Measurements from ENCODE around the gene SLAMF1.

Gene SLAMF1

GRCh38 chr1:160672789-160673695, 26.2 kb upstream of the SLAMF1 start:
- Histone ChIP-seq H3K4me3 (no peak overlapping the region), H3K9me3 (no peaks in the 10 kb centered on the region), H3K36me3 (replicated peaks) (no peaks in the 10 kb centered on the region), H3K27me3 (ENCODE audit: low read depth) (no peaks in the 10 kb centered on the region; the same call in 1 of the 2 replicates), H3K4me1 (peaks cover 6% of the 10 kb centered on the region)
- no peak for DNase-seq (ENCODE audit: low spot score in 2 of 2)
- in situ Hi-C loops (cut with MboI; ENCODE audit: low sequenced_read_pairs): no loop called here

GRCh38 chr1:160671603-160672517, 25.0 kb upstream of the SLAMF1 start:
- no peaks in the 10 kb centered on the region; the same call in 1 of the 2 replicates for H3K27me3 ChIP-seq (ENCODE audit: low read depth)
- H3K4me1 ChIP-seq: peaks cover 6% of the 10 kb centered on the region
- in situ Hi-C loops (cut with MboI; ENCODE audit: low sequenced_read_pairs): no loop called here
- no peaks in the 10 kb centered on the region for H3K36me3 ChIP-seq (replicated peaks)
- no peaks in the 10 kb centered on the region for H3K9me3 ChIP-seq
- H3K4me3 ChIP-seq: no peak overlapping the region
- DNase-seq (ENCODE audit: low spot score in 2 of 2): no peak

DNA sequence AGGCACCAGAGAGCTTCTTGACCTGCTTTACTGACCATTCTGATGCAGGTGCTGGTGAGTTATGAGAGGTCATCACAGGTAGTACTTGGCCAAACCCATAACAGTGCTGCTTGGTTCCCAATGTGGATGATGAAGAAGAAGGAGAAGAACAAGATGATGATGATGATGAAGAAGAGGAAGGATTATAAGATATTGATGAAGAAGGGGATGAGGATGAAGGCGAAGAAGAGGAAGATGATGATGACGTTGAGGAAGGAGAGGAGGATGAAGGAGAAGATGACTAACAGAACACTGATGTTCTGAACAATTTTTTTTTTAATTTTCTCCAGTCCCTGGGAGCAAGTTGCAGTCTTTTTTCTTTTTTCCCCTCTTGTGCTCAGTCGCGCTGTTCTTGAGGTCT, 23.9 kb upstream of the SLAMF1 start:
- Histone ChIP-seq H3K36me3 (replicated peaks) (no peaks in the 10 kb centered on the region), H3K27me3 (ENCODE audit: low read depth) (no peaks in the 10 kb centered on the region; the same call in 1 of the 2 replicates), H3K4me1 (peaks cover 6% of the 10 kb centered on the region), H3K4me3 (no peak overlapping the region), H3K9me3 (no peaks in the 10 kb centered on the region)
- in situ Hi-C loops (cut with MboI; ENCODE audit: low sequenced_read_pairs): no loop called here
- DNase-seq (ENCODE audit: low spot score in 2 of 2): no peak

DNA sequence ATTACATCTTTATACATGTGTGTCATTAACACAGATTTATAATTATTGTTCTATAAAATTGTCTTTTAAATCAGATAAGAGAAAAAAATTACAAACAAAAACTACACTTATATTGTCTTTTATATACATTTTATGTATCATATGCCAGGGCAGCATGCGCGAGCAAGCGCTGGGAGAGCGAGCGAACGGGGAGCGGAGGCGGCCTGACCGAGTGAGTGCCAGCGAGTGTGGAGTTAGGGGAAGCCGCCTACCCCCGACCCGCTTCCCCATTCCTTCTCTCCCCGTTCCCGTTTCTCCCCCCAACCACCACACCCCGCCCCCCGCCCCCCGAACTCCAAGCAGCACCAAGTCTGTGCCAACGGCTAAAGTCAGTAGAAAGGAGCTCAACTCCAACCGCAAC, 23.0 kb upstream of the SLAMF1 start:
- no peaks in the 10 kb centered on the region for H3K36me3 ChIP-seq (replicated peaks)
- H3K9me3 ChIP-seq: no peaks in the 10 kb centered on the region
- no peak for DNase-seq (ENCODE audit: low spot score in 2 of 2)
- no peaks in the 10 kb centered on the region; the same call in 1 of the 2 replicates for H3K27me3 ChIP-seq (ENCODE audit: low read depth)
- in situ Hi-C loops (cut with MboI; ENCODE audit: low sequenced_read_pairs): no loop called here
- peaks cover 6% of the 10 kb centered on the region for H3K4me1 ChIP-seq
- H3K4me3 ChIP-seq: no peak overlapping the region

DNA sequence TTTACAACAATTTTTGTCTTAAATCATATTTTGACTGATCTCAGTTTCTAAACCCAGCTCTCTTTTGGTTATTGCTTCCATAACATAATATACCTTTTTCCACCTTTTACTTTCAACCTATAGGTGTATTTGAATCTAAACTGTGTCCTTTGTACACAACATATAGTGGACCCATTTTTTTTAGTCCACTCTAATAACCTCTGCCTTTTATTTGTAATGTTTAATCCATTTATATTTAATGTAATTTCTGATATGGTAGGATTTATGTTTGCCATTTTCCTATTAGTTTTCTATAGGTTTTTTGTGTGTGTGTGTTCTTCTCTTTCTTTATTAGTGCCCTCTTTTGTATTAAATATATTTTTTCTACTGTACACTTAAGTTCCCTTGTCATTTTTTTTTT, 22.4 kb upstream of the SLAMF1 start:
- no peak for DNase-seq (ENCODE audit: low spot score in 2 of 2)
- H3K4me1 ChIP-seq: peaks cover 6% of the 10 kb centered on the region
- H3K27me3 ChIP-seq (ENCODE audit: low read depth): no peaks in the 10 kb centered on the region; the same call in 1 of the 2 replicates
- in situ Hi-C loops (cut with MboI; ENCODE audit: low sequenced_read_pairs): no loop called here
- H3K9me3 ChIP-seq: no peaks in the 10 kb centered on the region
- H3K4me3 ChIP-seq: no peak overlapping the region
- H3K36me3 ChIP-seq (replicated peaks): no peaks in the 10 kb centered on the region

DNA sequence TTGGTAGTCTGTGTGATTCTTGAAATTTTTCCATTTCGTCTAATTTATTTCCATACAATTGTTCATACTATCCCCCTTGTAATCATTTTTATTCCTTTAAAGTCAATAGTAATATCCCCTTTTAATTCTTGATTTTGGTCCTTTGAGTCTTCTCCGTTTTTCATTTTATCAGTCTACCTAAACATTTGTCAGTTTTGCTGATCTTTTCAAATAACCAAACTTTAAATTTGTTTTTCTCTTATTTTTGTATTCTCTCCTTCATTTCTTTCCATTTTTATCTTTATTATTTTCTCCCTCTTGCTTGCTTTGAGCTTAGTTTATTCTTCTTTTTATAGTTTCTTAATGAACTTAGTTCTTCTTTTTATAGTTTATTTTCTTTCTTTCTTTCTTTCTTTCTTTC, 21.1 kb upstream of the SLAMF1 start:
- in situ Hi-C loops (cut with MboI; ENCODE audit: low sequenced_read_pairs): no loop called here
- peaks cover 6% of the 10 kb centered on the region for H3K4me1 ChIP-seq
- no peaks in the 10 kb centered on the region; the same call in 1 of the 2 replicates for H3K27me3 ChIP-seq (ENCODE audit: low read depth)

DNA sequence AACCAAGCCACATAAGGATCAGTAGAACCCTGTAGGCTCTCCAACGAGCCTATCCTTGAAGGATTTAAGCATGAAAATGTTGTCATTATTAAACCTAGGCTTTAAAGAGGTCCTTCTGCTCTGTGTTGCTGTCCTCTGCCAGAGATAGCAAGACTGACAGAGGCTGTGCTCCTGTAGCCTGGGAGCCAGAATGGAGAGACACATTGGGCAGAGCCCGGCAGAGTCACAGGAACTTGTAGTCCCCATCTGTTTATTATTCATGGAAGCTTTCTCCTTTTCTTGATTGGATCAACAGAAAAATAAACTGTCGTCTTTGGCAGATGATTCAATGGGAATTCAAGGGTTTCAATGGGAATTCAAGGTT, 19.2 kb upstream of the SLAMF1 start:
- H3K4me3 ChIP-seq: no peak overlapping the region
- peaks cover 4% of the 10 kb centered on the region; the same call in 1 of the 2 replicates for H3K27me3 ChIP-seq (ENCODE audit: low read depth)
- DNase-seq (ENCODE audit: low spot score in 2 of 2): no peak
- no peaks in the 10 kb centered on the region for H3K9me3 ChIP-seq
- H3K36me3 ChIP-seq (replicated peaks): no peaks in the 10 kb centered on the region
- in situ Hi-C loops (cut with MboI; ENCODE audit: low sequenced_read_pairs): no loop called here
- no peaks in the 10 kb centered on the region for H3K4me1 ChIP-seq

More for the DNA sequence above, 21.1 kb upstream of the SLAMF1 start:
- Histone ChIP-seq H3K36me3 (replicated peaks) (no peaks in the 10 kb centered on the region), H3K4me3 (no peak overlapping the region), H3K9me3 (no peaks in the 10 kb centered on the region)
- no peak for DNase-seq (ENCODE audit: low spot score in 2 of 2)

DNA sequence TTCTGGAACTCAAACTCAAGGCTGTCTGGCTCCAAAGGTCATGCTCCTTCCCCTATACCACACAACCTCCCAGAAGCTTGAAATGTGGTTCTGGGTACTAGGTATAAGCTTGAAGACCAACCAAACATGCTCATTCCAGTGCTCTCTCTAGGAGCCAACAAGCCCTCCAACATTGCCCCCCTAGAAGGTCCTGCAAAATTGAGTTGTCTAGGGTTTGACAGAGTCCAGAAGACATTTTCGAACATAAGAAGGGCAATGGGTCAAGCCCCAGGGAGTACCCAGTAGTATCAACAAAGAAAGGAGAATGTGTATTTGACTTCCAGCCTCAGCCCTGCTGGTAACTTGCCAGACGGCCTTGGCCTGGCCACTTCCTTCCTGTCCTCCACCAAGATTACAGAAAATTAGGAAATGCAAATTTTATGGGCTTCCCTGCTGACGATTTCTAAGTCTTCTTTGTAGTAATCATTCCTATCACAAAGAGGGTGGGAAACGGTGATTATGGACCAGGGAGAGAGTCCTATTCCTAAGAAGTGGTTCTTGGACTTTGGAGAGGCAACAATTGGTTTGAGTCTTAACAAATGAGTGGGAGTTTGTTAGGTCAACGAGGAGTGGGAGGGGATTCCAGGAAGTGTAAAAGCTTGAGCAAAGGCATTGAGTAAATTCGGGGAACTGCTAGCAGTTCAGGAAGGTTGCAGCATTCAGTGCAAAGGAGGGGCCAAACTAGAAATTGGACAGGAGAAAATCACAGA, 18.7 kb upstream of the SLAMF1 start:
- H3K4me3 ChIP-seq: no peak overlapping the region
- no peak for DNase-seq (ENCODE audit: low spot score in 2 of 2)
- H3K9me3 ChIP-seq: no peaks in the 10 kb centered on the region
- H3K27me3 ChIP-seq (ENCODE audit: low read depth): peaks cover 4% of the 10 kb centered on the region; the same call in 1 of the 2 replicates
- H3K36me3 ChIP-seq (replicated peaks): no peaks in the 10 kb centered on the region
- in situ Hi-C loops (cut with MboI; ENCODE audit: low sequenced_read_pairs): no loop called here
- H3K4me1 ChIP-seq: no peaks in the 10 kb centered on the region

DNA sequence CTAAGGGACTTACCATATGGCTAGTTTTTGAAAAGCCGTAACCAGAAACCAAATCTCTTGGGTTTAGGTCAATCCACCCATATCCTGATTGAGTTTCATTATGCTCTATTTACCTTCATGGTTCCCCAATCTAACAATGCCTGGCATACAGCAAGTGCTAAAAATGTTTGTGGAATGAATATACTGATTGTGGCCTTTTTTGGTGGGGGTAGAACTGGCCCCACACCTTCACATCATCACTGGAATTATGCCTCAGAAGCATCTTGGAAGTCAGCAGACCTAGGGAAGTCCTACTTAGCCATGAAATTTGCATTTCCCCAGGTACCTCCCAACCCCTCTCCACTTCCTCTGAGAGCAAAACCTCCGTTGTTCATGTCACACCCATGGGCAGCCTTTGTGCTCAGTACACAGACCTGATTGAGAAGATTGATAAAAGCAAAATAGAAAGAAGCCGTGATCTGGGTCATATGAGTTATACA, 17.8 kb upstream of the SLAMF1 start:
- in situ Hi-C loops (cut with MboI; ENCODE audit: low sequenced_read_pairs): no loop called here
- H3K4me3 ChIP-seq: no peak overlapping the region
- DNase-seq (ENCODE audit: low spot score in 2 of 2): no peak
- H3K4me1 ChIP-seq: no peaks in the 10 kb centered on the region
- no peaks in the 10 kb centered on the region for H3K36me3 ChIP-seq (replicated peaks)
- no peaks in the 10 kb centered on the region for H3K9me3 ChIP-seq
- peaks cover 4% of the 10 kb centered on the region; the same call in 1 of the 2 replicates for H3K27me3 ChIP-seq (ENCODE audit: low read depth)

DNA sequence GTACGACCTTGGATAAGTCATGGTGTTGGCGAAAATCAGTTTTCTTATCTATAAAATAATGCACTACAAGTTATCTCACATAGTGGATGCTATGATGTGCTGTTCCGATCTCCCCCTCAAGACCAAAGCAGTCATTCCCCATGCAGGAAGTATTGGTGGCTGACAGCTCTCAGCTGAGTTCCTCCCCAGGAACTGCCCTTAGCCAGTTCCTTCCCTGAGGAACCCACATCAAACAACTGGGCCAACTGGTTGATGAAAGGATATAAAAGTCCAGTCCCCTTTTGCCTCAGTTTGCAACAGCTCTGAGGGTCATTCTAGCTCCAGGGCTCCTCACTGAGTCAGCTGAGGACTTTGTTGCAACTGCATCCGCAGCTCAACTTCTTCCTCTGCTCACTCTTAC, 16.1 kb upstream of the SLAMF1 start:
- in situ Hi-C loops (cut with MboI; ENCODE audit: low sequenced_read_pairs): no loop called here
- Histone ChIP-seq H3K9me3 (no peaks in the 10 kb centered on the region), H3K36me3 (replicated peaks) (no peaks in the 10 kb centered on the region), H3K27me3 (ENCODE audit: low read depth) (peaks cover 4% of the 10 kb centered on the region; the same call in 1 of the 2 replicates), H3K4me1 (no peaks in the 10 kb centered on the region), H3K4me3 (no peak overlapping the region)
- DNase-seq (ENCODE audit: low spot score in 2 of 2): no peak

- peaks cover 4% of the 10 kb centered on the region; the same call in 1 of the 2 replicates for H3K27me3 ChIP-seq (ENCODE audit: low read depth)
- H3K4me1 ChIP-seq: no peaks in the 10 kb centered on the region
- no peaks in the 10 kb centered on the region for H3K36me3 ChIP-seq (replicated peaks)
- no peak overlapping the region for H3K4me3 ChIP-seq
- DNase-seq (ENCODE audit: low spot score in 2 of 2): no peak
- in situ Hi-C loops (cut with MboI; ENCODE audit: low sequenced_read_pairs): no loop called here
- H3K9me3 ChIP-seq: no peaks in the 10 kb centered on the region
Observed at GRCh38 chr1:160659566-160659965, 12.7 kb upstream of the SLAMF1 start.

- no peaks in the 10 kb centered on the region for H3K36me3 ChIP-seq (replicated peaks)
- DNase-seq (ENCODE audit: low spot score in 2 of 2): no peak
- in situ Hi-C loops (cut with MboI; ENCODE audit: low sequenced_read_pairs): no loop called here
- no peak overlapping the region for H3K4me3 ChIP-seq
- H3K9me3 ChIP-seq: no peaks in the 10 kb centered on the region
- H3K27me3 ChIP-seq (ENCODE audit: low read depth): peaks cover 4% of the 10 kb centered on the region; the same call in 1 of the 2 replicates
- H3K4me1 ChIP-seq: no peaks in the 10 kb centered on the region
Observed at GRCh38 chr1:160658814-160659193, 12.0 kb upstream of the SLAMF1 start.

DNA sequence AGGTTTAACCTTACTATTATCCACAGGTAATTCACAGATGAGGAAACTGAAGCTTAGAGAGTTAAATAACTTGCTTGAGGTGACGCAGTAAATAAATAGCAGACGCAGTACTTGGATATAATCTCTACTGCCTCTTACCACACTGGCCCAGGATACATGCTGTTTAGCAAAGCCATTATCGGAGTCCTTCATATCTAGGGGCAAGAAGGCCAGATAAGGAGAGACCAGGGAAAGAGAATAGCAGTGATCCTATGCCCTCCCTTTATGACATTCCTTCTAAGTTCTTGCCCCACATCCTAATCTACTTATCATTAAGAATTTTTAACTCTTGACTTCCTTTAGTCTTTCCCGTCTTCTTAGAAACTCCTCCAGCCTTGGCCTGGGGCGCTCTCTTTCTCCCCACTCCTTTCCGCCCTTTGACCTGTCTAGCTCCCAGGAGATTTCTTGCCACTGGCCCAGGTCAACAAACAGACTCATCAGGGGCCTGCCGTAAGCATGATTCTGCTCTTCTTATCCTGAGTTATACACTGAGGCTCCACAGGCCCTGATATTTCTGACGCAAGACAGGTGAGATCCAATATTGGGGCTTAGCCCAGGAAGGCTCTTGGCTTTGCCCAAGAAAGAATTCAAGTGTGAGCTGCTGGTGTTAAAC, 11.4 kb upstream of the SLAMF1 start:
- Histone ChIP-seq H3K27me3 (ENCODE audit: low read depth) (peaks cover 4% of the 10 kb centered on the region; the same call in 1 of the 2 replicates), H3K9me3 (no peaks in the 10 kb centered on the region), H3K4me1 (no peaks in the 10 kb centered on the region), H3K4me3 (no peak overlapping the region), H3K36me3 (replicated peaks) (no peaks in the 10 kb centered on the region)
- DNase-seq (ENCODE audit: low spot score in 2 of 2): no peak
- in situ Hi-C loops (cut with MboI; ENCODE audit: low sequenced_read_pairs): no loop called here

All from HAP-1 (cell line).